Karpas-422 (cell line): ENCODE results near the gene PKIB. TPM values are rescaled to one million over a fixed set of nuclear protein-coding genes. Genes with fewer than 3 reads are reported as not detected.

Experiments used
- DNase-seq: peaks from one replicate; pipeline ENCODE4 v3.0.0-alpha.2; 2015
- H2AFZ ChIP-seq: fragments of 200-600 bp; sonication (generic); 2 replicates; pipeline ENCODE4 v1.6.1; 2014; ENCODE audit warnings: antibody characterized with exemption, low read length, mixed read lengths
- H3K27ac ChIP-seq: fragments of 200-600 bp; sonication (generic); 2 replicates; pipeline ENCODE4 v1.5.1; 2014; ENCODE audit warnings: mild to moderate bottlenecking, low read length, moderate library complexity
- H3K27me3 ChIP-seq: fragments of 200-600 bp; sonication (generic); 2 replicates; pipeline ENCODE4 v1.6.1; 2014; ENCODE audit warnings: low read length, mixed read lengths
- H3K36me3 ChIP-seq: fragments of 200-600 bp; sonication (generic); 2 replicates; pipeline ENCODE4 v1.6.1; 2014; ENCODE audit warnings: low read length, mixed read lengths; ENCODE audit not compliant: insufficient read depth
- H3K4me1 ChIP-seq: fragments of 200-600 bp; sonication (generic); 2 replicates; pipeline ENCODE4 v1.6.1; 2014; ENCODE audit warnings: mild to moderate bottlenecking, low read length, mixed read lengths
- H3K4me2 ChIP-seq: fragments of 200-600 bp; sonication (generic); 2 replicates; pipeline ENCODE4 v1.6.1; 2014; ENCODE audit warnings: low read length, low read depth, mild to moderate bottlenecking; ENCODE audit not compliant: poor library complexity, severe bottlenecking
- H3K4me3 ChIP-seq: fragments of 200-600 bp; sonication (generic); 2 replicates; pipeline ENCODE4 v1.5.1; 2014; ENCODE audit warnings: mild to moderate bottlenecking, antibody characterized with exemption, low read length, mixed read lengths
- H3K79me2 ChIP-seq: fragments of 200-600 bp; sonication (generic); 2 replicates; pipeline ENCODE4 v1.6.1; 2014; ENCODE audit warnings: mild to moderate bottlenecking, low read length, mixed read lengths
- H3K9ac ChIP-seq: fragments of 200-600 bp; sonication (generic); 2 replicates; pipeline ENCODE4 v1.6.0; 2014; ENCODE audit warnings: low read length
- H3K9me2 ChIP-seq: fragments of 200-600 bp; sonication (generic), shearing (Covaris generic); replicated peaks from 2 replicates; pipeline ENCODE4 v1.6.0; 2014; ENCODE audit warnings: mild to moderate bottlenecking, low read length, moderate library complexity; ENCODE audit not compliant: insufficient read depth
- H3K9me3 ChIP-seq: fragments of 300-700, 200-600 bp; sonication (generic); 2 replicates; pipeline ENCODE4 v1.6.1; 2014; ENCODE audit warnings: low read length, mixed read lengths
- H4K20me1 ChIP-seq: fragments of 200-600 bp; sonication (generic); 2 replicates; pipeline ENCODE4 v1.6.1; 2014; ENCODE audit warnings: mild to moderate bottlenecking, antibody characterized with exemption, low read length, low read depth; ENCODE audit not compliant: insufficient read depth
- total RNA-seq: library from RNA; depleted of rRNA; stranded (reverse); fragments of >200 nt; shearing (Covaris generic); gene quantifications from 2 replicates; pipeline ENCODE4 v1.2.3, GENCODE V29; 2014; ENCODE audit warnings: low replicate concordance

PKIB gene
- total RNA-seq, 1 experiment from 2014 or later, result 1.7 TPM

GRCh38 chr6:122754191-122754731 lies 144.1 kb downstream of the PKIB start:
- no peak overlapping the region for H3K27ac ChIP-seq
- no peaks in the 10 kb centered on the region for H3K36me3 ChIP-seq
- no peaks in the 10 kb centered on the region for H3K9me2 ChIP-seq
- H3K4me2 ChIP-seq, result no peak overlapping the region
- H3K4me3 ChIP-seq, result no peak overlapping the region
- no peaks in the 10 kb centered on the region for H3K79me2 ChIP-seq
- no peaks in the 10 kb centered on the region for H3K27me3 ChIP-seq
- no peak overlapping the region for H2AFZ ChIP-seq
- peaks cover 10% of the 10 kb centered on the region for H3K4me1 ChIP-seq
- H3K9me3 ChIP-seq, result no peaks in the 10 kb centered on the region
- DNase-seq, result no peak
- no peak overlapping the region for H3K9ac ChIP-seq
- no peaks in the 10 kb centered on the region for H4K20me1 ChIP-seq

GRCh38 chr6:122755901-122756300 lies 145.7 kb downstream of the PKIB start:
- H3K79me2 ChIP-seq, result no peaks in the 10 kb centered on the region
- no peaks in the 10 kb centered on the region for H3K9me2 ChIP-seq
- no peak overlapping the region for H3K27ac ChIP-seq
- no peak for DNase-seq
- H3K9me3 ChIP-seq, result no peaks in the 10 kb centered on the region
- H2AFZ ChIP-seq, result no peak overlapping the region
- H3K4me1 ChIP-seq, result peaks cover 10% of the 10 kb centered on the region
- H3K27me3 ChIP-seq, result no peaks in the 10 kb centered on the region
- H3K4me2 ChIP-seq, result no peak overlapping the region
- H3K36me3 ChIP-seq, result no peaks in the 10 kb centered on the region
- H3K4me3 ChIP-seq, result no peak overlapping the region
- H3K9ac ChIP-seq, result no peak overlapping the region
- no peaks in the 10 kb centered on the region for H4K20me1 ChIP-seq

DNA sequence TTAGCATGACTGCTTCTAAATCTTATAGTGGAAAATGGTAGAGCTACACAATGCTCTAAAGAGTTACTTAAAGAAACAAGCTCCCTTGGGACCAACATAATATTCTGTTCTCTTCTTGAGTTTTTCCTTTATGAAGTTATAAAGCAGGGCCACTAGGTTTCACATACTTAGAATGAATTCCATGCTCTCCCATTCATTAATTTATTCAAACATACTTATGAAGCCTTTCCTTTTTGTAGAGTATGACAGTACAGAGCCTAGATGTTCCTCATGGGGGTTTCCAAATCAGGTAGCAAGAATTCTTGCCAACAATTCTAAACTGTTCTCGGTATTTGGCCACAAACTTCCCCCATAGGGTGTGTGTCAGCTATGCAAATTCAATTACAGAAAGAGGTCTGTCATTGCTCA lies 148.7 kb downstream of the PKIB start:
- Histone ChIP-seq H2AFZ (no peak overlapping the region), H3K36me3 (no peaks in the 10 kb centered on the region), H3K79me2 (no peaks in the 10 kb centered on the region), H3K27ac (no peak overlapping the region), H3K9ac (no peak overlapping the region), H3K9me3 (no peaks in the 10 kb centered on the region), H3K27me3 (no peaks in the 10 kb centered on the region), H3K4me2 (no peak overlapping the region), H3K4me3 (no peak overlapping the region), H4K20me1 (no peaks in the 10 kb centered on the region), H3K4me1 (no peaks in the 10 kb centered on the region), H3K9me2 (no peaks in the 10 kb centered on the region)
- no peak for DNase-seq

DNA sequence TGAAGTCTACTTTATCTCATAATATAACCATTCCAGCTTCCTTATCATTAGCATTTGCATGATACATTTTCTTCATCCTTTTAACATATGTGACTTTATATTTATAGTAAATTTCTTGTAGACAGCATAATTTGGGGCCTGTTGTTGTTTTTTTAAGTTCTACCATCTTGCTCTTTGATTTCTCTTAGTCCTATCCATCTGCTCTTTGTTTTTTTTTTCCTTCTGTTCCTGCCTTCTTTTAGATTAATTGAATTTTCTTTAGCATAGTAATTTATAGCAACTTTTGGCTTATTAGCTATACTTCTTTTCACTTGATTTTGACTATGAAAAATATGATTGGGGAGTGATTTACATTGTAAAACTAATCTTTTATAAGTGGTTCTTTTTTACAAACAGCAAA lies 150.1 kb downstream of the PKIB start:
- no peak for DNase-seq
- H3K9ac ChIP-seq, result no peak overlapping the region
- no peaks in the 10 kb centered on the region for H3K4me1 ChIP-seq
- H3K4me3 ChIP-seq, result no peak overlapping the region
- no peaks in the 10 kb centered on the region for H3K9me3 ChIP-seq
- no peak overlapping the region for H3K27ac ChIP-seq
- no peaks in the 10 kb centered on the region for H3K27me3 ChIP-seq
- no peak overlapping the region for H2AFZ ChIP-seq
- no peaks in the 10 kb centered on the region for H3K36me3 ChIP-seq
- H3K79me2 ChIP-seq, result no peaks in the 10 kb centered on the region
- no peak overlapping the region for H3K4me2 ChIP-seq
- no peaks in the 10 kb centered on the region for H4K20me1 ChIP-seq
- no peaks in the 10 kb centered on the region for H3K9me2 ChIP-seq

- Histone ChIP-seq H2AFZ (no peak overlapping the region), H3K9me3 (no peaks in the 10 kb centered on the region), H3K27ac (no peak overlapping the region), H3K27me3 (no peaks in the 10 kb centered on the region), H4K20me1 (no peaks in the 10 kb centered on the region), H3K9ac (no peak overlapping the region), H3K4me2 (no peak overlapping the region), H3K4me3 (no peak overlapping the region), H3K9me2 (no peaks in the 10 kb centered on the region), H3K4me1 (no peaks in the 10 kb centered on the region), H3K36me3 (no peaks in the 10 kb centered on the region), H3K79me2 (no peaks in the 10 kb centered on the region)
- DNase-seq, result no peak
Observed at GRCh38 chr6:122766256-122766655, 156.1 kb downstream of the PKIB start.

DNA sequence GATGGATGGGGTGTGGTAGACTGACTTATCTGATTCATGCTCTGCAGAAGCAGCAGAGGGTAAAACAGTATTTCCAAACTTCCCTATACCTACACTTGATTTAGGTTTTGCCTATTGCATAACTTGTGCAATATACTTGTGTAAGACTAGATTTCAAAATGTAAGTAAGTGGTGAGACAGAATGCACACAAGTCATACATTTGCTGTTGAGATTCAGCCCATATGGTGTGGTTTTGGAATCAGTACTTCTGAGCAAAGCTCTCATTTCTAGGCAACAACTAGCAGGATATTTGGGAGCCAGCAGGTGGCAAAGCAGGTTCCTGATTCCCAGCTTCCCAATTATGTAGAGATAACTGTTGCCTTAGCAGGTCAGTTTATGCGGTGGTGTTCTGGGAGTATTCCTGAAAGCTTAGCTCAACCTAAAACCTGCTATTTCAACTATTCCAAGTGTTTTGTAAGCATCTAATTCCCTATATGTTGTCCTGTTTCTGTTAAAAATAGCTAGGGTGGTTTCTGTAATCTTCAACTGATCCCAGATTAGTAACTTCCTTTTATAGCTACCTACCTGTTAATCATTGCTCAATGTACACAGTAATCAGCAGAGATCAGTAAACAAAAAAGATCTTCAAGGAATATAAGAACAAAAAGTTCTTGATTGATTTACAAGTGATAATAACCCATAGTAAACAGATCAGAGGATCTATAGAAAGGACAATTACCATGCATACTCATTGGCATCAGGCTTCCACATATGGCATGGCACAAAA lies 160.8 kb downstream of the PKIB start:
- H3K27ac ChIP-seq, result no peak overlapping the region
- H3K4me3 ChIP-seq, result no peak overlapping the region
- H3K9me2 ChIP-seq, result no peaks in the 10 kb centered on the region
- no peak for DNase-seq
- no peak overlapping the region for H3K4me2 ChIP-seq
- no peaks in the 10 kb centered on the region for H4K20me1 ChIP-seq
- H2AFZ ChIP-seq, result no peak overlapping the region
- no peaks in the 10 kb centered on the region for H3K9me3 ChIP-seq
- no peaks in the 10 kb centered on the region for H3K79me2 ChIP-seq
- H3K36me3 ChIP-seq, result no peaks in the 10 kb centered on the region
- H3K4me1 ChIP-seq, result no peaks in the 10 kb centered on the region
- no peak overlapping the region for H3K9ac ChIP-seq
- H3K27me3 ChIP-seq, result no peaks in the 10 kb centered on the region

DNA sequence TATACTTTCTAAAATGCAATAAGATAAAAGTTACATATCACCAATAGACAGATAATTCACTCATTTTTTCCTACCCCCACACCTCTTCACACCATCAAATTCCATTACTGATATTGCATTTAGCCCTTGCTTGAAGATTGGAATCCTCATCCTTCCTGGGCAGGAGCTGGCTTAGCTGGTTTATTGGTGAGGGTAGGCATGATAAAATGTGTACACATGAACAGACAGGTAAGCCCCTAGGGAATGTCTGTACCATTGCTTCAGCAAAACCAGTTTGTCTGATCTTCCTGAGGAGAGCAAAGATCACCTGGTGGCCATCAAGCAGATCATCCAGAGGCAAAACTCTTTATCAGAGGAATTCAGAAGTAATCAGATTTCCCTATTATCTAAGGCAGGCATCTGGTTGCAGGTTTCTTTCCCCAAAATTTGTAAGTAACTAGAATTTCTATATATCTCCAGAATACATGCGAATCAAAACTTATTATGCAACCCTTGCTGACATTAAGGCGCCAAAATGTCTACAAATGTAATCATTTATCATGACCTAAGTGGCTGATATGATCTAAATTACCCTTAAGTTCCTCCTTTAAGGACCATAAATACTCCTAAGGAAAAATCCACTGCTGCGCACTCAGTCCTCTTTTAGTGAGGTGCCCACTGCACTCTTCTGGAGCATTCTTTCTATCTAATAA lies 162.7 kb downstream of the PKIB start:
- no peaks in the 10 kb centered on the region for H3K9me3 ChIP-seq
- H2AFZ ChIP-seq, result no peak overlapping the region
- H3K79me2 ChIP-seq, result no peaks in the 10 kb centered on the region
- H3K4me1 ChIP-seq, result no peaks in the 10 kb centered on the region
- H3K4me3 ChIP-seq, result no peak overlapping the region
- no peaks in the 10 kb centered on the region for H3K27me3 ChIP-seq
- no peak overlapping the region for H3K27ac ChIP-seq
- no peak for DNase-seq
- no peaks in the 10 kb centered on the region for H3K36me3 ChIP-seq
- H3K4me2 ChIP-seq, result no peak overlapping the region
- H4K20me1 ChIP-seq, result no peaks in the 10 kb centered on the region
- H3K9ac ChIP-seq, result no peak overlapping the region
- no peaks in the 10 kb centered on the region for H3K9me2 ChIP-seq
